GM12878 (cell line): ENCODE measurements around the gene KDM5D. TPM values are rescaled to one million over a fixed set of nuclear protein-coding genes. Genes with fewer than 3 reads are reported as not detected.

Experiments
- ATAC-seq: fragments of 200-7000 bp; cut with Tn5 transposase; 3 replicates; pipeline ENCODE4 v1.9.1; 2020; ENCODE audit warnings: mild to moderate bottlenecking, moderate library complexity
- BruUV-seq: library from RNA; stranded (reverse); fragments of 400-500 nt; replicated peaks from 2 replicates; lab custom pipeline; 2021; lab: Mats Ljungman, UMichigan
- CTCF ChIA-PET: fragments of 300-600 bp; sonication (Branson Sonifier 250); formaldehyde crosslinking; extraction: SDS; loops from one replicate; lab custom pipeline; 2021; ENCODE audit warnings: inconsistent platforms; lab: Yijun Ruan, JAX
- POLR2A ChIA-PET: fragments of 350-600 bp; formaldehyde crosslinking; extraction: SDS; loops from one replicate; lab custom pipeline; 2021; ENCODE audit warnings: inconsistent platforms; lab: Charles Lee
- RAD21 ChIA-PET: fragments of 300-600 bp; sonication (Branson Sonifier 250); formaldehyde crosslinking; loops from one replicate; lab custom pipeline; 2023; ENCODE audit warnings: antibody characterized with exemption; ENCODE audit not compliant: unreplicated experiment; lab: Charles Lee
- SMC1A ChIA-PET: fragments of 300-600 bp; sonication (Branson Sonifier 250); formaldehyde crosslinking; loops from one replicate; lab custom pipeline; 2023; ENCODE audit not compliant: unreplicated experiment, uncharacterized antibody; lab: Charles Lee
- DNase-seq: peaks from one replicate; pipeline ENCODE4 v3.0.0-alpha.2; 2011; ENCODE audit warnings: low read depth, low spot score
- FAIRE-seq: peaks from 3 replicates; lab custom pipeline; 2011; peaks lifted over from hg19 to GRCh38; lab: Jason Lieb, UNC
- H2AFZ ChIP-seq: 2 replicates; pipeline ENCODE4 v1.6.0; 2011; ENCODE audit warnings: low read depth, low read length, control low read depth; ENCODE audit not compliant: control insufficient read depth
- H3K27ac ChIP-seq: 2 replicates; pipeline ENCODE4 v1.5.1; 2011; ENCODE audit warnings: control low read depth; ENCODE audit not compliant: control insufficient read depth, insufficient read depth
- H3K27me3 ChIP-seq, 2 experiments: replicated peaks in 1 of 2; 2 replicates each; pipeline versions ENCODE4 v1.6.0 to v1.6.1; 2011; ENCODE audit warnings: low read length in 1 of 2; ENCODE audit not compliant: control insufficient read depth in 2 of 2, insufficient read depth in 2 of 2
- H3K36me3 ChIP-seq, 2 experiments: 2 replicates each; pipeline ENCODE4 v1.5.1; 2011; ENCODE audit warnings: low read length in 1 of 2; ENCODE audit not compliant: control insufficient read depth in 2 of 2, insufficient read depth in 2 of 2
- H3K4me1 ChIP-seq: 2 replicates; pipeline ENCODE4 v1.6.1; 2011; ENCODE audit warnings: mild to moderate bottlenecking, low read length, moderate library complexity, mixed read lengths; ENCODE audit not compliant: control insufficient read depth, insufficient read depth
- H3K4me2 ChIP-seq: 2 replicates; pipeline ENCODE4 v1.6.0; 2011; ENCODE audit warnings: control low read depth; ENCODE audit not compliant: control insufficient read depth, insufficient read depth
- H3K4me3 ChIP-seq: fragments of 200-600 bp; sonication (generic); 2 replicates; pipeline ENCODE4 v1.5.1; 2016
- H3K79me2 ChIP-seq: 2 replicates; pipeline ENCODE4 v1.6.0; 2011; ENCODE audit warnings: low read length; ENCODE audit not compliant: control insufficient read depth, insufficient read depth
- H3K9ac ChIP-seq: 2 replicates; pipeline ENCODE4 v1.8.0; 2011; ENCODE audit warnings: low read length, control low read depth, mixed read lengths; ENCODE audit not compliant: control insufficient read depth, insufficient read depth
- H3K9me3 ChIP-seq: replicated peaks from 3 replicates; pipeline ENCODE4 v1.5.1; 2011; ENCODE audit warnings: mild to moderate bottlenecking, low read length; ENCODE audit not compliant: control insufficient read depth, insufficient read depth
- H4K20me1 ChIP-seq: 2 replicates; pipeline ENCODE4 v1.6.0; 2011; ENCODE audit not compliant: control insufficient read depth, insufficient read depth
- BHLHE40 ChIP-seq, 2 experiments: fragments of 450-650 bp in 1 of 2; IDR thresholded peaks; 2 replicates each; pipeline ENCODE4 v1.6.1; 2011 to 2017; ENCODE audit warnings: low read depth in 2 of 2, borderline replicate concordance in 1 of 2, improper control_type of control experiment in 1 of 2, low read length in 1 of 2, mild to moderate bottlenecking in 1 of 2
- WGBS: methylation state at CpG from one replicate; pipeline ENCODE4 v1.1.6; 2016; ENCODE audit warnings: low lambda C conversion rate; ENCODE audit not compliant: insufficient replicate concordance, insufficient coverage; ENCODE audit errors: missing lambda C conversion rate; 5-methylcytosine and 5-hydroxymethylcytosine counted together
- in situ Hi-C: fragments of 300-500 bp; cut with MboI; formaldehyde crosslinking; loops from 9 replicates; pipeline ENCODE4 v1.14.3; 2018; ENCODE audit warnings: mixed read lengths
- intact Hi-C: fragments of 100-400 bp; cut with micrococcal nuclease; formaldehyde crosslinking; loops from one replicate; pipeline ENCODE4 v1.14.2; 2022; ENCODE audit not compliant: unreplicated experiment
- polyA plus RNA-seq, 11 experiments: library from polyadenylated mRNA; depleted of rRNA in 4 of 11; unstranded in 6 of 11; stranded (reverse) in 5 of 11; fragments of >200 nt; fragmentation: Nextera tagmentation in 4 of 11; fragmentation: Illumina TruSeq in 1 of 11; extraction: Ambion mirVana in 4 of 11; extraction: Trizol in 1 of 11; gene quantifications; 1 replicate in 1 of 11; 2 replicates in 10 of 11; pipeline versions ENCODE4 v1.2.1 to v1.2.3, GENCODE V29; 2011 to 2016; ENCODE audit warnings: inconsistent platforms in 2 of 11, missing spikeins in 2 of 11, low read depth in 1 of 11
- total RNA-seq, 4 experiments: library from RNA; depleted of rRNA in 3 of 4; stranded (reverse); fragments of >200 nt in 3 of 4; fragmentation: Illumina TruSeq in 1 of 4; extraction: Trizol in 1 of 4; gene quantifications; 2 replicates each; pipeline versions ENCODE4 v1.2.1 to v1.2.3, GENCODE V29; 2013 to 2021
- TF ChIP-seq, protein P1 (sequence below): fragments of 450-650 bp; IDR thresholded peaks from 2 replicates; pipeline ENCODE4 v1.6.1; 2016; ENCODE audit warnings: mild to moderate bottlenecking
- TF ChIP-seq, protein P2 (sequence below): fragments of 450-650 bp; IDR thresholded peaks from 2 replicates; pipeline ENCODE4 v1.6.1; 2018; ENCODE audit warnings: mild to moderate bottlenecking, low read depth, moderate library complexity; ENCODE audit not compliant: partially characterized antibody
- TF ChIP-seq, protein P3 (sequence below): fragments of 450-650 bp; IDR thresholded peaks from 2 replicates; pipeline ENCODE4 v1.6.1; 2017; ENCODE audit warnings: antibody characterized with exemption, mild to moderate bottlenecking, moderate library complexity

KDM5D gene
- total and polyA plus RNA-seq, 10 of the 15 experiments (the other 5 are each of a cell fraction or from before 2014, with no cell fraction given) = 0.21 TPM; not detected in 9

DNA sequence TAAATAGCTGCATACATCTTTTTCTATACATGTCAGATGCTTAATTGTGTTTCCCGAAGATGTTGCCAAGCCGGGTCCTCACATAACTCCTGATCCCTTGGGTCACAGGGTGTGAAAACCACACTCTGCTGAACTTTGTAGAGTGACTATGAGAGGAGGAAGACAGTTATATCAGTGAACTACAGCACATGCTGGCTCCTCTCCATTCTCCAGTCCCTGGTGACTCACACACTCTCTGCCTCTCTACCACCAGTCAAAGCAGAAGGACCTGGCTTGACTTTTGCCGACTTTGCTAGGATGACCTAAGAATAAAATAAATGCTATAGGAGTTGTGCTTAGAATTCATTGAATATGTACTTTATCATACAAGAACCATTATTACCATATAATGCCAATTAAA is 23.8 kb upstream of the KDM5D start:
- H3K27me3 ChIP-seq = no peaks in the 10 kb centered on the region
- ChIA-PET SMC1A (no interaction called here), RAD21 (no interaction called here), CTCF (no interaction called here), POLR2A (no interaction called here)
- BruUV-seq = no TSS peak
- FAIRE-seq (no peak), DNase-seq (no peak), ATAC-seq (no peak)
- TF ChIP-seq, protein P1, sequence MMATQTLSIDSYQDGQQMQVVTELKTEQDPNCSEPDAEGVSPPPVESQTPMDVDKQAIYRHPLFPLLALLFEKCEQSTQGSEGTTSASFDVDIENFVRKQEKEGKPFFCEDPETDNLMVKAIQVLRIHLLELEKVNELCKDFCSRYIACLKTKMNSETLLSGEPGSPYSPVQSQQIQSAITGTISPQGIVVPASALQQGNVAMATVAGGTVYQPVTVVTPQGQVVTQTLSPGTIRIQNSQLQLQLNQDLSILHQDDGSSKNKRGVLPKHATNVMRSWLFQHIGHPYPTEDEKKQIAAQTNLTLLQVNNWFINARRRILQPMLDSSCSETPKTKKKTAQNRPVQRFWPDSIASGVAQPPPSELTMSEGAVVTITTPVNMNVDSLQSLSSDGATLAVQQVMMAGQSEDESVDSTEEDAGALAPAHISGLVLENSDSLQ = no peak
- TF ChIP-seq, protein P2, sequence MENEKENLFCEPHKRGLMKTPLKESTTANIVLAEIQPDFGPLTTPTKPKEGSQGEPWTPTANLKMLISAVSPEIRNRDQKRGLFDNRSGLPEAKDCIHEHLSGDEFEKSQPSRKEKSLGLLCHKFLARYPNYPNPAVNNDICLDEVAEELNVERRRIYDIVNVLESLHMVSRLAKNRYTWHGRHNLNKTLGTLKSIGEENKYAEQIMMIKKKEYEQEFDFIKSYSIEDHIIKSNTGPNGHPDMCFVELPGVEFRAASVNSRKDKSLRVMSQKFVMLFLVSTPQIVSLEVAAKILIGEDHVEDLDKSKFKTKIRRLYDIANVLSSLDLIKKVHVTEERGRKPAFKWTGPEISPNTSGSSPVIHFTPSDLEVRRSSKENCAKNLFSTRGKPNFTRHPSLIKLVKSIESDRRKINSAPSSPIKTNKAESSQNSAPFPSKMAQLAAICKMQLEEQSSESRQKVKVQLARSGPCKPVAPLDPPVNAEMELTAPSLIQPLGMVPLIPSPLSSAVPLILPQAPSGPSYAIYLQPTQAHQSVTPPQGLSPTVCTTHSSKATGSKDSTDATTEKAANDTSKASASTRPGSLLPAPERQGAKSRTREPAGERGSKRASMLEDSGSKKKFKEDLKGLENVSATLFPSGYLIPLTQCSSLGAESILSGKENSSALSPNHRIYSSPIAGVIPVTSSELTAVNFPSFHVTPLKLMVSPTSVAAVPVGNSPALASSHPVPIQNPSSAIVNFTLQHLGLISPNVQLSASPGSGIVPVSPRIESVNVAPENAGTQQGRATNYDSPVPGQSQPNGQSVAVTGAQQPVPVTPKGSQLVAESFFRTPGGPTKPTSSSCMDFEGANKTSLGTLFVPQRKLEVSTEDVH = no peak
- TF ChIP-seq, protein P3, sequence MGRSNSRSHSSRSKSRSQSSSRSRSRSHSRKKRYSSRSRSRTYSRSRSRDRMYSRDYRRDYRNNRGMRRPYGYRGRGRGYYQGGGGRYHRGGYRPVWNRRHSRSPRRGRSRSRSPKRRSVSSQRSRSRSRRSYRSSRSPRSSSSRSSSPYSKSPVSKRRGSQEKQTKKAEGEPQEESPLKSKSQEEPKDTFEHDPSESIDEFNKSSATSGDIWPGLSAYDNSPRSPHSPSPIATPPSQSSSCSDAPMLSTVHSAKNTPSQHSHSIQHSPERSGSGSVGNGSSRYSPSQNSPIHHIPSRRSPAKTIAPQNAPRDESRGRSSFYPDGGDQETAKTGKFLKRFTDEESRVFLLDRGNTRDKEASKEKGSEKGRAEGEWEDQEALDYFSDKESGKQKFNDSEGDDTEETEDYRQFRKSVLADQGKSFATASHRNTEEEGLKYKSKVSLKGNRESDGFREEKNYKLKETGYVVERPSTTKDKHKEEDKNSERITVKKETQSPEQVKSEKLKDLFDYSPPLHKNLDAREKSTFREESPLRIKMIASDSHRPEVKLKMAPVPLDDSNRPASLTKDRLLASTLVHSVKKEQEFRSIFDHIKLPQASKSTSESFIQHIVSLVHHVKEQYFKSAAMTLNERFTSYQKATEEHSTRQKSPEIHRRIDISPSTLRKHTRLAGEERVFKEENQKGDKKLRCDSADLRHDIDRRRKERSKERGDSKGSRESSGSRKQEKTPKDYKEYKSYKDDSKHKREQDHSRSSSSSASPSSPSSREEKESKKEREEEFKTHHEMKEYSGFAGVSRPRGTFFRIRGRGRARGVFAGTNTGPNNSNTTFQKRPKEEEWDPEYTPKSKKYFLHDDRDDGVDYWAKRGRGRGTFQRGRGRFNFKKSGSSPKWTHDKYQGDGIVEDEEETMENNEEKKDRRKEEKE = no peak
- TF ChIP-seq BHLHE40 (IDR thresholded peaks at IDR 0.05; ENCODE audit: borderline replicate concordance in 1 of 2, low read depth in 2 of 2, low read length in 1 of 2) = no peak
- H3K4me3 ChIP-seq = no peak overlapping the region
- intact Hi-C loops = no loop called here
- no peak overlapping the region for H3K27ac ChIP-seq
- no peak overlapping the region for H3K4me2 ChIP-seq
- H2AFZ ChIP-seq = no peak overlapping the region
- WGBS = no CpG with 5 or more reads among the region's 3 CpGs
- no peak overlapping the region for H3K9ac ChIP-seq
- in situ Hi-C loops = no loop called here
- H3K36me3 ChIP-seq = no peaks in the 10 kb centered on the region
- H3K4me1 ChIP-seq = no peaks in the 10 kb centered on the region
- no peaks in the 10 kb centered on the region for H3K9me3 ChIP-seq
- no peaks in the 10 kb centered on the region for H4K20me1 ChIP-seq
- H3K79me2 ChIP-seq = no peaks in the 10 kb centered on the region
